CD4-positive, alpha-beta T cell treated with Interleukin-17A for 4 hours (primary cell): Measurements from ENCODE around the gene CYP26B1.
"Not testable (repeated sequence)": the region's sequence is repeated elsewhere in the genome, so short reads cannot be mapped to it uniquely, and the experiment has no call there.

Experiments used
- DNase-seq: peaks from one replicate; pipeline ENCODE4 v3.0.0-alpha.2; 2020; ENCODE audit warnings: mixed read lengths

The CYP26B1 gene

DNA sequence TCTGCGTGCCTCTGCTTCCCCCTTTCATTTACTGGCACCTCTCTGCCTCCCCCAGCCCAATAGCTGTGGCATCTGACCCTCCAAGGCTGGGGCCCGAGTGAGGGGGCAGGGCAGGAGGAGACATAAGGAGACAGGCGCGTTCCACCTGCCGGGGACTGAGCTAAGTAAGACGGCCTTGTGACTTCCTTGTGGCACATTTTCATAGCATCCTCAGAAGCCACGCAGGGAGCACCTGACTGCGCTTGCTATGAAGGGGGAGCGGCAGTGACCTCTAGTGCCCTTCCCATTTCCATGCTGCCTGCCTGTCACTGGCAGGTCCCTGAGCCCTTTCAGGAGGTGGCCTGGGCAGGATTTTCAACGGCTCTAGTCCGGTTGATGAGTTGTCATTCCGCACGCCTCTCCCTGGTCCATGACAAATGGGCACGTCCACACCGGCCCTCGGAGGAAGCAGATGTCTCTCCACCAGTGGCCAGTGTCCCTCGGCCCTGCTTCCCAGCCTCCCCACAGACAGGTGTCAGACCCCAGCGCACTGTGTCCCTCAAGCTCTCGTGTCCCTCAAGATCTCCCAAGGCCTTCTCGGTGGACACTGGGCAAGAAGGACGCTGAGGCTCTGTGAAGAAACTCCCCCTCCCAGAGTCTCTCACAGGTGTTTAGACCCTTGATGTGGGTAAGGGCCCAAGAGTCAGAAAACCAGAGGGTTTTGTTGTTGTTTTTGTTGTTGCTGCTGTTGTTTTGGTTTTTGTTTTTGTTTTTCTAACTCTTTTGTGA, 42.7 kb downstream of the CYP26B1 start:
- DNase-seq = no peak

- DNase-seq = no peak
Observed at GRCh38 chr2:72103690-72104089, 44.0 kb downstream of the CYP26B1 start.

DNA sequence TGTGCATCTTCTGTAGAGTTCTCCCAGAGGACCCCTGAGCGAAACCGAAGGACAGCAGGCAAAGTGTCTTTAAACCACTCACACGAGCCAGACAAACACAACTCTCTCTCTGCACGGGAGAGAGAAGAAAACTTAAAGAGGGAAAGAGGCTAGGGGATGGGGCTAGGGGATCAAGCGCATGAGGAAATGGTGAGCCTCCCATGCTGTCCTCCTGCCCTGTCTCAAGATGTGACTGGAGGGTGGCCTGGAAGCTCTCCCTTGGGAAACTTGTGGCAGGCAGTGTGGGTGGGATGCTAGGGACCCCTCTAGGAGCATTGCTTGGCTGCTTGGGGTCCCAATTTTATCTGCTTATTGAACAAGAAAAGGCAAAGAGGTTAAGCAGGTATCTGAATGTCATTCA, 44.5 kb downstream of the CYP26B1 start:
- no peak for DNase-seq

GRCh38 chr2:72098935-72099334, 48.7 kb downstream of the CYP26B1 start:
- DNase-seq = no peak

GRCh38 chr2:72097276-72097675, 50.4 kb downstream of the CYP26B1 start:
- no peak for DNase-seq

GRCh38 chr2:72096181-72096580, 51.5 kb downstream of the CYP26B1 start:
- DNase-seq = no peak

GRCh38 chr2:72095364-72095763, 52.3 kb downstream of the CYP26B1 start:
- no peak for DNase-seq

DNA sequence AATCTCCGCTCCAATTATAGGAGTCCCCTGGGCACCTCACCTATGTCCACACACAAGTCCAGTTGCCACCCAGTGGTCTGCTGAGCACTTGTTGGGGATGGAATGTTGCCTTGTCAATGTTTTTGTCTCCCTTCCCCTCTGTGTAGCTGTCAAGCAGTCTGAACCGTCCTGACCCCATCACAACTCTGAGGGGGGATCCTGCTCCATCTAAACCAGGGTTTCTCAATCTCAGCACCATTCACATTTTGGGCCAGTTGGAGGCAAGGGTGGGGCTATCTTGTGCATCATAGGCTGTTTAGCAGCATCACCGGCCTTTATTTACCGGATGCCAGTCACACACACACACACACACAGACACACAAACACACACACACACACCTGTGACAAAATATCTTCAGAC, 53.0 kb downstream of the CYP26B1 start:
- no peak for DNase-seq

GRCh38 chr2:72092111-72092510, 55.6 kb downstream of the CYP26B1 start:
- DNase-seq = no peak

DNA sequence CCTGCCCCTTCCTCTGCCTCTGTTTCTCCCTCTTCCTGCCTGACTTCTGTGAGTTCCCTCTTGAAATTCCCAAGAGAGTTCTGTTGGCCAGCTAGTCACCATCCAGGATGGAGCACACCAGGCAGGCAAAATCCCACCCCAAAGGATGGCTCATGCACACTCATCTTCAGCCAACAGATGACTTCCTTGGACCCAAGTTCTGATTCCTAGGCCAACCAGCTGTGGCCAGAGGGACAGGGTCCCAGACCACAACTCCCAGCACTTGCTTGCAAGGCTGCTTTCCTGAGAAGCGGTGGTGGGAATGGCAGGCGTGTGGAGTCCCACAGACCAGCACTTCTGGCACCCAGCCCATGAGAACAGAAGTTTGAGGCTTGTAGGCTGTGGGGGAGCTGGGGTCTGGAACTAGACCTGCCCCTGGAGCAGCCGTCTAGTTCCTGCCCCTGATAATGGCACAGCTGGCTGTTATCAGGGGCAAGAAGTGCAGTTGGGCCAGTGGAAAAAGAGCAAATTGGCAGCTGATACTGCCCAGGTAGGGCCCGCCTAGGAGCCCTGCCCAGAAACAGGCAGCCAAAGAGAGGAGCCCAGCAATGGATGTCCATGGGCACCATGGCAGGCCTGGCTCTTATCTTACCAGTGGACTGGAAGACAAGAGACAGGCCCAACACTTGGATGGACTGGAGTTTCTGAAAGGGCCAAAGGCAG, 56.7 kb downstream of the CYP26B1 start:
- DNase-seq = no peak

DNA sequence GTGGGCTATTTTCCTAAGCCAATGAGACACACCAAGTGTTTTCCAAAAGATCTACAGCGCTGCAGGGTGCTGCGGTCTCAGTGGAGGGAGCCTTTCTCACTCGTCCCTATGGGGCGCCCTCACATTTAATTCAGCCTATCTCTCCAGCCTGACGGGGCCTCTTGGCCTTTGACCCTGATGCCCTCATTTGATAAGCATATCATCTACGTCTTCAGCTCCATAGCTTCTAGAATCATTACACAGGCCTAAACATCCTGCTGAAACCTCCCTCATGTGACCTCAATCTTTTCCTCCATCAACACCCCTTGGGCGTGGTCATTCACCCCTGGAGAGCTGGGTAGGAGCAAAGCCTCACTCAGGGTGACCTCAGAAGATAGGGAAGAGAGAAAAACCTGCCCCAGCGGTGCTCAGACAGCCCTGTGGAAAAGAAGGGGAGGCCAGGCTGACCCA, 57.4 kb downstream of the CYP26B1 start:
- no peak for DNase-seq

GRCh38 chr2:72089537-72089936, 58.1 kb downstream of the CYP26B1 start:
- DNase-seq = no peak

DNA sequence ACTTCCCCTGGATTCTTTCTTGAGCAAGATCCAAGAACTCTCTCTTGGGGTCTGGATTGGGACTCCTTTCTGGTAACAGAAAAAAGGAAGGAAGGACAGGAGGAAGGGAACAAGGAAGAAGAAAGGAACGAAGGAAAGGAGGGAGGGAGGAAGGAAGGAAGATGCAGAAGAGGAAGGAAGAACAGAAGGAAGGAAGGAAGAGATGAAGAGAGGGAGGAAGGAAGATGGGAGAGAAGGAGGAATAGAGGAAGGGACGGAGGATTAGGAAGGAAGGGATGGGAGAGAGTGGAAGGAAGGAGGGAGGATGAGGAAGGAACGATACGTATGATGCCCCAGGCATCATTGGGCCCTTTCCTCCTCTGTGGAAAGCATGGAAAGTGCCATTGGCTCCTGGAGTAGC, 58.6 kb downstream of the CYP26B1 start:
- no peak for DNase-seq

GRCh38 chr2:72086871-72087633, 60.6 kb downstream of the CYP26B1 start:
- not testable (repeated sequence) for DNase-seq

DNA sequence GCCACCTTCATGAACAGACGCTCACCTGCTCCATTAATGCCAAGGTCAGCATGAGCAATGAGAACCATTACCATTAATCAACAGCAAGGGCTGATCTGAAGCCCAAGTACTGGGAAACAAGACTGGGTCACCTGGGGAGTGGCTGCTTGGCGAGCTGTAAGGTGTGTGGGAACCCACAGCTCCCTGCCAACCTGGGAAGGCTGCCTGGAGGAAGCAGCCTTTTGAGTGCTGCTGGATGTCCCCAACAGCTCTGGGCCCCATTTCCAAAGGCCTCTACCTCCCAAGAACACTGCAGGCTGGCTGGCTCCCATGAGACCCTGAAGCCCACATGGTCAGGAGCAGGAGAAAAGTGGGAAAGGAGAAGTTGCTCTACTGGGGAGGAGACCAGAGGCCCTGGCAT, 62.1 kb downstream of the CYP26B1 start:
- no peak for DNase-seq

GRCh38 chr2:72085036-72085435, 62.6 kb downstream of the CYP26B1 start:
- no peak for DNase-seq

DNA sequence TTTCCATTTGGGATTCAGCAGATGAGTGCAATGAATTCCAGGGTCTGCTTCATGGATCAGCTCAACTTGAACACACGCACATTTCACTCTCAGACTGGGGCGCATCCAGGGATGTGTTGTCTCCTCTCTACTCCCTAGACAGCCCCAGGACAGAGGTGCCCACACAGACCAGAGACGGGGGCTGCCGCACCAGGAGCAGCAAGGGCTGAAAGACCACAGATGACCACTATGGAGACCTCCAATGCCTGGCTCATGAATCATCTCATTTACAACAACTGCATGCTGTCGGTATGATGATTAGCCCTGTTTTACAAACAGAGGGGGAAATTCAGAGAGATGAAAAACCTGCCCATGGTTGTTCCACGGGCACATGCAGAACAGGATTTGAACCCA, 63.1 kb downstream of the CYP26B1 start:
- no peak for DNase-seq

DNA sequence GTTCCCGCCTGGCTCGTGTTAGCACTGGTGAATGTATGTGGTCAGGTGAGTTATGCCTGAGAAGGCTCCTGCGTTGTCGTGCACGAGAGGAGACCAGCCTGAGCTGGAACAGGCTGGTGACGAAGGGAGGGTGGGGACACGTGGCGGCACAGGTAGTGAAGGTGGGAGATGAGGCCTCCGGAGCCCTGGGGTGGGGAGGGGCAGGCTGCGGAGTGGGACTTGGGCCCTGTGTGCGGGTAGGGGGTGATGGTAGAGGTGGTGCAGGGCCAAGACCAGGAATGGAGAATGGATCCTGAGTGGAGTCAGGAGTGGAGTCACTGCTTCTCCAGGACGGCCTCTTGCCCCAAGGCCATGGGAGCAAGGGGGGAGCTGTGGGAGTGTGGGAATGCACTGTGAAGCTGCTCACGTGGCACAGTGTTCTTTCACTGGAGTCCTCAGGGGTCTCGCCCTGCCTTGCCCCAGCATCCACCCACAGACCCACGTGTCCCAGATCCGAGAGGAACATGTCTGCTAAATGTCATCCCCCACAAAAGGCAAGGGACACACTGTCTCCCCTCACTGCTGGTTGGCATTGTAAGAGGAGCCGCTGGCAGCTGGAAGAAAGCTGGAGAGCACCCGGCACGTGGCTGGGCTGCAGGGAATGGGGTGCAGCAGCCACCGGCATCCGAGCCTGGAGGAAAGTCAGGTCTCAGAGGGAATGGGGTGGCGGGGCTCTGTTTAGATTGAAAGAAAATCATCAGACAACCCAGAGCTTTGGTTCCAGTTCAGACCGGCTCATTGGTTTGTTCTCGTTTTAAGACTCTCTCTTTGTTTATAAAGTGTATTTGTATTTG, 63.7 kb downstream of the CYP26B1 start:
- DNase-seq = no peak

DNA sequence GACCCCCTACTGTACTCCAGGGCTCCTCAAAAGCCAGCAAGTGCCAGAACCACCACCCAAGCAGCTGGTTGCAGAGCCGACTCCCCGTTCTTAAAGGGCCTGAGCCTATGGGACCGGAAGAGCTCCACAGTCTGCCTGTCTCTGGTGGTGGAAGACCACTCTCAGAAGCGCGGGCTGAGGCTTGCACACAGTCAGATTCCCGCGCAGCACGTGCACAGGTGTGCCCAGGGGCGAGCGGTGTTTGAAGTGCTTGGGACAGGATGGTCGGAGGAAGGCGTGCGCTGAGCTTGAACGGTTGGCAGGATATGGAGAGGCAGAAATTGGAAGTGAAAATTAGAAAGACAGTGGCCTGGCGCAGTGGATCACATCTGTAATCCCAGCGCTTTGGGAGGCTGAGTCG, 64.8 kb downstream of the CYP26B1 start:
- no peak for DNase-seq

GRCh38 chr2:72082021-72082601, 65.6 kb downstream of the CYP26B1 start:
- no peak for DNase-seq

DNA sequence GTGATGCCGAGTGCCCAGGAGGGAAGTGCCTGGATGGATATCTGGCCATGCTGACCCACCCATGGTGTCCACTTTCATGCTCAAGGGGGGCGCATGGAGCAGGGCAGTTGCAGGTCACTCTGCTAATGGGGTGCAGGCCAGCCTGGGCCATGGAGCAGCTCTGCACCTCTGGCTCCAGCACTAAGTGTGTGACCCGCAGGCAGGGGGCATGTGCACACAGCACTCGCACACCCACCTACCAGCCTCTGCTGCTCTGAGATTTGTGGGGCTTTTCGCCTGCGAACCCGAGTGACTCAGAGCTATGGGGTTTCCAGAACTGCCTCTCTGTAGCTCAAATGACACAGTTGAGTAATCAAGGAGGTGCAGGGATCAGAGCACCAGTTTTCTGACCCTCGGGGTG, 66.2 kb downstream of the CYP26B1 start:
- DNase-seq = no peak
